ENCODE measurements around the gene CRHR2.

The CRHR2 gene

DNA sequence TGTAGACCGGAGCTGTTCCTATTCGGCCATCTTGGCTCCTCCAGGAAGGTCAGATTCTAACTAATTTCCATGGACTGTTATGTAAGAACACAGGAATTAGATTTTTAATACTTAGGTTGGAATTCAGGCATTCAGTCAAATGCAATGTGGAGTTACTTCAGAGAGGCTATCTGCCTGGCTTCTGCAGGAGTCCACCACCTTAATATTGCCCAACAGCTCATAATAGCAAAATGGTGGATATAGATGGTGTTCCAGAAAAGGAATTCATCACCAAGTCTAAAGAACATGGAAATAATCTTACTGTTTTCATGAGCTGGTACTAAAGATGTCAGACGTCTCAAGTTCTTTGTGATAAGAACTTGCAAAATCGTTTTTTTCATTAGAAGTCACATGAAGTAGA, 39.5 kb downstream of the CRHR2 start:
- TF ChIP-seq TEAD4 (IDR thresholded peaks at IDR 0.05) (no peak), TCF12 (IDR thresholded peaks at IDR 0.05; ENCODE audit: low read depth) (no peak), RAD21 (IDR thresholded peaks at IDR 0.05; ENCODE audit: low read depth) (no peak), FOXM1 (IDR thresholded peaks at IDR 0.05; ENCODE audit: borderline replicate concordance, low read depth) (no peak), EP300 (IDR thresholded peaks at IDR 0.05; ENCODE audit: borderline replicate concordance) (no peak), CREB1 (IDR thresholded peaks at IDR 0.05; ENCODE audit: low read depth) (no peak)
- TF ChIP-seq, protein P1, sequence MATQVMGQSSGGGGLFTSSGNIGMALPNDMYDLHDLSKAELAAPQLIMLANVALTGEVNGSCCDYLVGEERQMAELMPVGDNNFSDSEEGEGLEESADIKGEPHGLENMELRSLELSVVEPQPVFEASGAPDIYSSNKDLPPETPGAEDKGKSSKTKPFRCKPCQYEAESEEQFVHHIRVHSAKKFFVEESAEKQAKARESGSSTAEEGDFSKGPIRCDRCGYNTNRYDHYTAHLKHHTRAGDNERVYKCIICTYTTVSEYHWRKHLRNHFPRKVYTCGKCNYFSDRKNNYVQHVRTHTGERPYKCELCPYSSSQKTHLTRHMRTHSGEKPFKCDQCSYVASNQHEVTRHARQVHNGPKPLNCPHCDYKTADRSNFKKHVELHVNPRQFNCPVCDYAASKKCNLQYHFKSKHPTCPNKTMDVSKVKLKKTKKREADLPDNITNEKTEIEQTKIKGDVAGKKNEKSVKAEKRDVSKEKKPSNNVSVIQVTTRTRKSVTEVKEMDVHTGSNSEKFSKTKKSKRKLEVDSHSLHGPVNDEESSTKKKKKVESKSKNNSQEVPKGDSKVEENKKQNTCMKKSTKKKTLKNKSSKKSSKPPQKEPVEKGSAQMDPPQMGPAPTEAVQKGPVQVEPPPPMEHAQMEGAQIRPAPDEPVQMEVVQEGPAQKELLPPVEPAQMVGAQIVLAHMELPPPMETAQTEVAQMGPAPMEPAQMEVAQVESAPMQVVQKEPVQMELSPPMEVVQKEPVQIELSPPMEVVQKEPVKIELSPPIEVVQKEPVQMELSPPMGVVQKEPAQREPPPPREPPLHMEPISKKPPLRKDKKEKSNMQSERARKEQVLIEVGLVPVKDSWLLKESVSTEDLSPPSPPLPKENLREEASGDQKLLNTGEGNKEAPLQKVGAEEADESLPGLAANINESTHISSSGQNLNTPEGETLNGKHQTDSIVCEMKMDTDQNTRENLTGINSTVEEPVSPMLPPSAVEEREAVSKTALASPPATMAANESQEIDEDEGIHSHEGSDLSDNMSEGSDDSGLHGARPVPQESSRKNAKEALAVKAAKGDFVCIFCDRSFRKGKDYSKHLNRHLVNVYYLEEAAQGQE (IDR thresholded peaks at IDR 0.05; ENCODE audit: low read depth) = no peak
- TF ChIP-seq, protein P2, sequence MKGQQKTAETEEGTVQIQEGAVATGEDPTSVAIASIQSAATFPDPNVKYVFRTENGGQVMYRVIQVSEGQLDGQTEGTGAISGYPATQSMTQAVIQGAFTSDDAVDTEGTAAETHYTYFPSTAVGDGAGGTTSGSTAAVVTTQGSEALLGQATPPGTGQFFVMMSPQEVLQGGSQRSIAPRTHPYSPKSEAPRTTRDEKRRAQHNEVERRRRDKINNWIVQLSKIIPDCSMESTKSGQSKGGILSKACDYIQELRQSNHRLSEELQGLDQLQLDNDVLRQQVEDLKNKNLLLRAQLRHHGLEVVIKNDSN (IDR thresholded peaks at IDR 0.05) = no peak

DNA sequence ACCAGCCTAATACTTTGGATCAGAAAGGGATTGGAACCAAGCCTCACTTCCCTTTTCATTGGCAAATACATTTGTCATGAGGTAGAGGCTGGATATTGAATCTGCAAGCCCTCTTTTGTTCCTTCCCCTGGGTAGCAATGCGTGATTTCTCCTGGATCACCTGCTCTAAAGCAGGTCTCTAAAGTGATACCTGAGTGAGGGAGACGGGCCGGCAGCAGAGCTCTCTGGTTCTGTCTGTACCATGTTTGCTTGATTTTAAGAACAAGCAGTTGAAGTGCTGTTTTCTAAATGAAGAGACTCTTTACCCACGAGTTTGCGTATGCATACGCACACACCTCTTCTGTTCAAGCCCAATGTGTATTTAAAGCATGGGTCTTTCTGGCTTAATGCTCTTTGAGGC, 46.5 kb downstream of the CRHR2 start:
- TF ChIP-seq CEBPB (IDR thresholded peaks at IDR 0.05) (no peak), TCF12 (IDR thresholded peaks at IDR 0.05; ENCODE audit: low read depth) (no peak), EGR1 (IDR thresholded peaks at IDR 0.05) (no peak), TAF1 (IDR thresholded peaks at IDR 0.05; ENCODE audit: low read depth) (no peak), EP300 (IDR thresholded peaks at IDR 0.05; ENCODE audit: borderline replicate concordance) (no peak), RAD21 (IDR thresholded peaks at IDR 0.05; ENCODE audit: low read depth) (no peak), CREB1 (IDR thresholded peaks at IDR 0.05; ENCODE audit: low read depth) (no peak), NFIC (IDR thresholded peaks at IDR 0.05) (no peak), YY1 (IDR thresholded peaks at IDR 0.05; ENCODE audit: low read depth) (no peak), TEAD4 (IDR thresholded peaks at IDR 0.05) (no peak), FOXM1 (IDR thresholded peaks at IDR 0.05; ENCODE audit: borderline replicate concordance, low read depth) (no peak), ZBTB7A (IDR thresholded peaks at IDR 0.05; ENCODE audit: low read depth) (no peak)
- TF ChIP-seq, protein P1 (IDR thresholded peaks at IDR 0.05; ENCODE audit: low read depth) = no peak
- TF ChIP-seq, protein P3, sequence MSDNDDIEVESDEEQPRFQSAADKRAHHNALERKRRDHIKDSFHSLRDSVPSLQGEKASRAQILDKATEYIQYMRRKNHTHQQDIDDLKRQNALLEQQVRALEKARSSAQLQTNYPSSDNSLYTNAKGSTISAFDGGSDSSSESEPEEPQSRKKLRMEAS (IDR thresholded peaks at IDR 0.05) = no peak

DNA sequence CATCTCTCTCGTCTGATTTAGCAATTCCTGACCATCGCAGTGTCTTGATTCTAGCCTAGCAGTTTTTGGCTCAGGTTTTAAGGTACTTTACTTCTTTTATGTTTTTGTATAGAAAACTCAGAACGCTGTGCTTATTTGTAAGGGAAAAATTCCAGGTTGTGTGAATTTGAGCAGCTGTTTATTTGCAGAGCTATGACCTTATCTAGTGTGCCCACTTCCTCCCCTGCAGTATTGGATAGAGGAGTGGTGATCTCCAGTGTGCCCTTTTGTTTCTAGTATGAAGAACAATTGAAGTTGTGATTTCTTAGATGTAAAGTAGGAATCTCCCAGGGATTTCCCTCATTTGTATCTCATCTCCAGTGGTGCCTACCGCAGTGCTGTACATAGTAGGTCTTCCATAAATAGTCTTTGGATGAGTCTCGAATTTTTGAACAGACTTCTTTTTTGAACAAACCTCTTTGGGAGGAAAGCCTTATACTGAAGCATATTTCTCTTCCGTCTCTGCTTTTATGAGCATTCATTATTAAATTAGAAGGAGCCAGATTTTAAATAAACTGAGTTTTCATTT, 47.5 kb downstream of the CRHR2 start:
- TF ChIP-seq FOXM1 (IDR thresholded peaks at IDR 0.05; ENCODE audit: borderline replicate concordance, low read depth) (no peak), EP300 (IDR thresholded peaks at IDR 0.05; ENCODE audit: borderline replicate concordance) (no peak), CREB1 (IDR thresholded peaks at IDR 0.05; ENCODE audit: low read depth) (no peak), EGR1 (IDR thresholded peaks at IDR 0.05) (no peak), TAF1 (IDR thresholded peaks at IDR 0.05; ENCODE audit: low read depth) (no peak), NFIC (IDR thresholded peaks at IDR 0.05) (no peak), RAD21 (IDR thresholded peaks at IDR 0.05; ENCODE audit: low read depth) (no peak), TCF12 (IDR thresholded peaks at IDR 0.05; ENCODE audit: low read depth) (no peak)
- TF ChIP-seq, protein P3 (IDR thresholded peaks at IDR 0.05) = no peak
- TF ChIP-seq, protein P2 (IDR thresholded peaks at IDR 0.05) = no peak

DNA sequence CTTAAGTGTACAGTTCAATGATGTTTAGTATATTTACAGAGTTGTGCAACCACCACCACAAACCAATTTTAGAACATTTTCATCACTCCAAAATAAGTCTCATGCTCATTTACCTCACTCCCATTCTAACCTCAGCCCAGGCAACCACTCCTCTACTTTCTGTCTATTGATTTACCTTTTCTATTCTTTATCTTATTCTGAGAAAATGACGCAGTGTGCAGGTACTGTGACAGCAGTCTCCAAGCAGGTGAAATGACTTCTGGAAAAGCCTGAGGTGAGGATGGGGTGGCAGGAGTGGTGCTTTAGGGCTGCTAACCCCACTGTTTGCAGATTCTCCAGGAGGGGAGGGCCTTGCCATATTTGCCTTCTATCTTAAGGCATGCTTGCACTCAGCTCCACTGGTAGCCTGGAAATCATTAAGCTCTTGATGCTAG, 48.0 kb downstream of the CRHR2 start:
- no peak for TF ChIP-seq RAD21 (IDR thresholded peaks at IDR 0.05; ENCODE audit: low read depth)
- TF ChIP-seq TAF1 (IDR thresholded peaks at IDR 0.05; ENCODE audit: low read depth) = no peak
- TF ChIP-seq, protein P1 (IDR thresholded peaks at IDR 0.05; ENCODE audit: low read depth) = no peak
- no peak for TF ChIP-seq CREB1 (IDR thresholded peaks at IDR 0.05; ENCODE audit: low read depth)
- TF ChIP-seq, protein P3 (IDR thresholded peaks at IDR 0.05) = no peak
- TF ChIP-seq NFIC (IDR thresholded peaks at IDR 0.05) = no peak
- no peak for TF ChIP-seq ZBTB7A (IDR thresholded peaks at IDR 0.05; ENCODE audit: low read depth)
- no peak for TF ChIP-seq TCF12 (IDR thresholded peaks at IDR 0.05; ENCODE audit: low read depth)
- TF ChIP-seq EP300 (IDR thresholded peaks at IDR 0.05; ENCODE audit: borderline replicate concordance) = no peak
- no peak for TF ChIP-seq TEAD4 (IDR thresholded peaks at IDR 0.05)
- no peak for TF ChIP-seq CEBPB (IDR thresholded peaks at IDR 0.05)
- TF ChIP-seq YY1 (IDR thresholded peaks at IDR 0.05; ENCODE audit: low read depth) = no peak
